ENCODE measurements around the gene LHB. TPM values are rescaled to one million over a fixed set of nuclear protein-coding genes. Genes with fewer than 3 reads are reported as not detected.

LHB gene
- total RNA-seq (2014; rRNA removed) (not detected in 2 replicates), Bru-seq, nascent RNA (percentile 24 among the genes with signal in this experiment), BruChase-seq, experiment 1, labeled RNA remaining after a 6-hour chase (not detected), BruChase-seq, experiment 2, labeled RNA remaining after a 2-hour chase (percentile 22 among the genes with signal in this experiment)
- long read RNA-seq, partial matches to known transcripts: 0 of 1 reads
- long read RNA-seq, other reads (novel, unspliced or antisense): 0 of 1 reads

- TF ChIP-seq EZH2 (IDR thresholded peaks at IDR 0.05; ENCODE audit: low read length, unreplicated experiment) (no peak), CTCF (conservative IDR thresholded peaks at IDR 0.05; ENCODE audit: low read depth, low read length) (no peak), EZH2phosphoT487 (IDR thresholded peaks at IDR 0.05; ENCODE audit: borderline replicate concordance, low read length) (no peak)
- Histone ChIP-seq H3K9me3 (ENCODE audit: low read length) (no peaks in the 10 kb centered on the region), H3K36me3 (ENCODE audit: low read depth, low read length) (no peaks in the 10 kb centered on the region), H3K27me3 (ENCODE audit: low read length) (no peaks in the 10 kb centered on the region), H3K79me2 (ENCODE audit: low read length) (no peaks in the 10 kb centered on the region), H2AFZ (ENCODE audit: low read length) (peak within 1 kb of the TSS; percentile 46), H3K4me2 (ENCODE audit: low read length) (peak within 1 kb of the TSS; percentile 77), H3K9ac (ENCODE audit: low read length) (peak within 1 kb of the TSS; percentile 35), H3K4me1 (ENCODE audit: insufficient read depth, low read length) (peaks cover 10% of the 10 kb centered on the region; the same call in 1 of the 2 replicates), H3F3A (ENCODE audit: low read length, unreplicated experiment) (no peaks in the 10 kb centered on the region), H3K9me2 (replicated peaks; ENCODE audit: low read length) (no peaks in the 10 kb centered on the region), H4K20me1 (ENCODE audit: low read length) (no peaks in the 10 kb centered on the region), H3K4me3 (ENCODE audit: low read length) (peak within 1 kb of the TSS; percentile 60), H3K27ac (ENCODE audit: low read length) (no peak within 1 kb of the TSS)
- ATAC-seq (peak; percentile 3), DNase-seq (no peak)
- BruUV-seq (replicated peaks): TSS peak; percentile 28
- POLR2A ChIA-PET (ENCODE audit: unreplicated experiment): interaction anchor here (0.6 kb wide), 1 partner anchor 24 kb away, joined by 7 read pairs; no protein-coding TSS in a partner anchor
- intact Hi-C loops (cut with micrococcal nuclease): no loop called here
- CTCF ChIA-PET: interaction anchor here (0.5 to 1.1 kb wide), 4 partner anchors 24 to 145 kb away, joined by 3 to 9 read pairs (median 4); partner anchors contain the start of genes GYS1 and RUVBL2
These were observed at the start of gene LHB for GRCh38 chr19:49017041-49017665. Gene LHB, minus strand, starts transcription at chr19:49017091. Its CDS starts 10 bp downstream, at chr19:49017081.

DNA sequence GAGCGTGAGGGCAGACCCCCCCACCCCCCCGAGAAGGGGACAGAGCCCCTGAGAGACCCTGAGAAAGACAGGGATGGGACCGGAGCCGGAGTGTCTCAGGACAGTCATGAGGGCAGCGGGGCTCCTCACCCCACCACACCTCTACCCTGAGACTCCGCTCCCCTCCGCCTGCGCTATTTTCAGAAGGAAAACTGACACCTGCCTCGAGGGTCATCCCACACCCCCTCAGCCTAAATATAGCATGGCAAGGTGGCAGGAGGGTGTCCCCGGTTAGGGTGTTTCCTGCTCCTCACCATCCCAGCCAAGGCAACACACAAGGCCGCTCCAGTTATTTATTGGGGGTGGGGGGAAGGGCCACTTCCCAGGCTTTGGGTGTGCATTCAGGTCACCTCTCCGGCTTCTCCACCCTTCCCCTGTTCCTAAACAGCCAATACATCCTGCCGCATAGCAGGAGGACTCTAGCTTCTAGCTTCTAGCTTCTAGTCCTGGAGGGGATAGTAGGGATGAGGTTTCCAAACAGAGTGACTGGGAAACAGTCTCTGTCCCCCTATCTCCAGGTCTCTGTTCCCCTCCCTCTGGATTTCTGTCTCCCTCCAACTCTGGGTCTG lies 49.1 kb upstream of the LHB start:
- H3K4me2 ChIP-seq (ENCODE audit: low read length): no peak overlapping the region
- H3K36me3 ChIP-seq (ENCODE audit: low read depth, low read length): no peaks in the 10 kb centered on the region
- H3K9me3 ChIP-seq (ENCODE audit: low read length): no peaks in the 10 kb centered on the region
- H3K4me3 ChIP-seq (ENCODE audit: low read length): no peak overlapping the region
- H2AFZ ChIP-seq (ENCODE audit: low read length): no peak overlapping the region
- CTCF ChIA-PET: no interaction called here
- intact Hi-C loops (cut with micrococcal nuclease): no loop called here
- POLR2A ChIA-PET (ENCODE audit: unreplicated experiment): no interaction called here
- H3F3A ChIP-seq (ENCODE audit: low read length, unreplicated experiment): no peaks in the 10 kb centered on the region
- H3K9ac ChIP-seq (ENCODE audit: low read length): no peak overlapping the region
- H3K4me1 ChIP-seq (ENCODE audit: insufficient read depth, low read length): no peaks in the 10 kb centered on the region
- no peak overlapping the region for H3K27ac ChIP-seq (ENCODE audit: low read length)
- H3K9me2 ChIP-seq (replicated peaks; ENCODE audit: low read length): no peaks in the 10 kb centered on the region
- H3K79me2 ChIP-seq (ENCODE audit: low read length): no peaks in the 10 kb centered on the region
- ATAC-seq (no peak), DNase-seq (no peak)
- TF ChIP-seq CTCF (conservative IDR thresholded peaks at IDR 0.05; ENCODE audit: low read depth, low read length): no peak
- TF ChIP-seq EZH2 (IDR thresholded peaks at IDR 0.05; ENCODE audit: low read length, unreplicated experiment): no peak
- no peak for TF ChIP-seq EZH2phosphoT487 (IDR thresholded peaks at IDR 0.05; ENCODE audit: borderline replicate concordance, low read length)
- no peaks in the 10 kb centered on the region for H4K20me1 ChIP-seq (ENCODE audit: low read length)
- no peaks in the 10 kb centered on the region for H3K27me3 ChIP-seq (ENCODE audit: low read length)
- BruUV-seq (replicated peaks): no TSS peak

Measured in PC-3 (cell line).